Measurements from ENCODE around the gene CLIP3.
A peak's percentile ranks its signal among the peaks of the same experiment; 100 is the strongest.

Gene CLIP3

GRCh38 chr19:35990771-35991730 lies 41.6 kb downstream of the CLIP3 start:
- no peak for TF ChIP-seq CTCF (IDR thresholded peaks at IDR 0.05)
- Histone ChIP-seq H3K9me3 (no peaks in the 10 kb centered on the region), H3K4me1 (ENCODE audit: control insufficient read depth in 1 of 2, insufficient read depth in 1 of 2, low read depth in 1 of 2, low read length in 1 of 2) (peaks cover 20 to 25% of the 10 kb centered on the region in 2 experiments), H3K36me3 (no peaks in the 10 kb centered on the region), H3K27ac (no peak overlapping the region), H3K4me3 (ENCODE audit: low read depth in 1 of 2, low read length in 1 of 2) (no peak overlapping the region), H3K27me3 (peaks cover 50% of the 10 kb centered on the region)

- Histone ChIP-seq H3K27ac (no peak overlapping the region), H3K4me1 (ENCODE audit: control insufficient read depth in 1 of 2, insufficient read depth in 1 of 2, low read depth in 1 of 2, low read length in 1 of 2) (peaks cover 11 to 16% of the 10 kb centered on the region in 2 experiments), H3K27me3 (peaks cover 59% of the 10 kb centered on the region), H3K4me3 (ENCODE audit: low read depth in 1 of 2, low read length in 1 of 2) (no peak overlapping the region), H3K9me3 (no peaks in the 10 kb centered on the region), H3K36me3 (no peaks in the 10 kb centered on the region)
- TF ChIP-seq CTCF (IDR thresholded peaks at IDR 0.05) = no peak
These were observed 42.5 kb downstream of the CLIP3 start for GRCh38 chr19:35990156-35990555.

- peaks cover 67% of the 10 kb centered on the region for H3K27me3 ChIP-seq
- H3K9me3 ChIP-seq = no peaks in the 10 kb centered on the region
- no peak for TF ChIP-seq CTCF (IDR thresholded peaks at IDR 0.05)
- no peak overlapping the region for H3K4me3 ChIP-seq (ENCODE audit: low read depth in 1 of 2, low read length in 1 of 2)
- peaks cover 2 to 8% of the 10 kb centered on the region in 2 experiments for H3K4me1 ChIP-seq (ENCODE audit: control insufficient read depth in 1 of 2, insufficient read depth in 1 of 2, low read depth in 1 of 2, low read length in 1 of 2)
- H3K36me3 ChIP-seq = no peaks in the 10 kb centered on the region
- no peak overlapping the region for H3K27ac ChIP-seq
These were observed 43.8 kb downstream of the CLIP3 start for GRCh38 chr19:35988824-35989223.

- no peak for TF ChIP-seq CTCF (IDR thresholded peaks at IDR 0.05)
- Histone ChIP-seq H3K4me3 (ENCODE audit: low read depth in 1 of 2, low read length in 1 of 2) (peak overlapping the region; percentile 5 to 50), H3K4me1 (ENCODE audit: control insufficient read depth in 1 of 2, insufficient read depth in 1 of 2, low read depth in 1 of 2, low read length in 1 of 2) (peaks cover 2 to 6% of the 10 kb centered on the region in 2 experiments), H3K27ac (no peak overlapping the region), H3K27me3 (peaks cover 76% of the 10 kb centered on the region), H3K9me3 (no peaks in the 10 kb centered on the region), H3K36me3 (no peaks in the 10 kb centered on the region)
These were observed 45.1 kb downstream of the CLIP3 start for GRCh38 chr19:35987571-35987896.

- no peak for TF ChIP-seq CTCF (IDR thresholded peaks at IDR 0.05)
- Histone ChIP-seq H3K36me3 (no peaks in the 10 kb centered on the region), H3K4me1 (ENCODE audit: control insufficient read depth in 1 of 2, insufficient read depth in 1 of 2, low read depth in 1 of 2, low read length in 1 of 2) (peaks cover 2 to 6% of the 10 kb centered on the region in 2 experiments), H3K27me3 (peaks cover 81% of the 10 kb centered on the region), H3K4me3 (ENCODE audit: low read depth in 1 of 2, low read length in 1 of 2) (peak overlapping the region; percentile 42 to 50), H3K27ac (no peak overlapping the region), H3K9me3 (no peaks in the 10 kb centered on the region)
These were observed 45.8 kb downstream of the CLIP3 start for GRCh38 chr19:35986664-35987570.

Data from neutrophil (primary cell).